HG03342 (cell line): ENCODE results near the gene TMEM218.

Source experiments
- ATAC-seq: cut with Tn5 transposase; IDR thresholded peaks from one replicate; pipeline ENCODE4 v1.9.1; 2021; ENCODE audit warnings: mild to moderate bottlenecking, moderate library complexity; ENCODE audit not compliant: unreplicated experiment

TMEM218 gene

DNA sequence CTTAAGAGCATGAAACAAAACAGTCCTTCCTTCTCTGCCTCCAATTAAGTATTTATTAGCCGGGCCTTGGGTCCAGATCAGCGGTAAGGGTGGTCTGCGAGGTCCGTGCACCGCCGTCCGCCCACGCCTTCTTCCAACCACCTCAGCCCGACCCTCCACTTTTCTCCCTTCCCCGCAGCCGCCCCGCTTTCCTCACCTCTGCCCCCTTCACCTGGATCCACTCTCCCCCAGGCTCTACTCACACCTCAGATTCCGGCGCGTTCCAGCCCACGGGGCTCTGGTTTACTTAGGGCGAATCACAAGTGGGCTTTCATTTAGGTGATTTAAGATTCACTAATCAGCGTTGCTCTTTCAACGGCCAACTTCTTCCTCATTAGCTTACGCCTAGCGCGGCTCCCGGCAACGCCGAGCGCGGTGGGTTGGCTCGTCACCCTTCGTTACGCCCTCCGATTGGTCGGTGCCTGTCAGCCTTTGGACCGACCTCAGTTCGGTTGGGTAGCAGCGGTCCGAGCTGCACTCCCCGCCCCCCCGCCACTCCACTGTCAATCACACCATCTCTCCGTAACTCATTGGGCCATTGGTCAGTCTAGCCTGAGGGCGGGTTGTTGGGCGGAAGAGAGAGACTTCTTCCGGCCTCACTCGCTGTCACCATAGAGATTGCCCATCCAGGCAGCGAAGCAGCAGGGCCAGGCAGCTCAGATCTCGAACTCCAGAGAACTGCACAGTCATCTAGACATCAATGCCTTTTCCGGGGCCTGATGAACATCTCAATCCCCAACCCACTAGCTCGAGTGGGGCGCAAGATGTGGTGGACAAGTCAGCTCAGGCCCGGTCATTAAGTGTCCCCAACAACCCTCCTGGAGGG, at the start of gene TMEM218:
Gene TMEM218, minus strand, starts transcription at position 284 of the 865 bp plus-strand sequence. CDS start 9,385 bp downstream, outside the sequence.
- ATAC-seq = peak; percentile 99

DNA sequence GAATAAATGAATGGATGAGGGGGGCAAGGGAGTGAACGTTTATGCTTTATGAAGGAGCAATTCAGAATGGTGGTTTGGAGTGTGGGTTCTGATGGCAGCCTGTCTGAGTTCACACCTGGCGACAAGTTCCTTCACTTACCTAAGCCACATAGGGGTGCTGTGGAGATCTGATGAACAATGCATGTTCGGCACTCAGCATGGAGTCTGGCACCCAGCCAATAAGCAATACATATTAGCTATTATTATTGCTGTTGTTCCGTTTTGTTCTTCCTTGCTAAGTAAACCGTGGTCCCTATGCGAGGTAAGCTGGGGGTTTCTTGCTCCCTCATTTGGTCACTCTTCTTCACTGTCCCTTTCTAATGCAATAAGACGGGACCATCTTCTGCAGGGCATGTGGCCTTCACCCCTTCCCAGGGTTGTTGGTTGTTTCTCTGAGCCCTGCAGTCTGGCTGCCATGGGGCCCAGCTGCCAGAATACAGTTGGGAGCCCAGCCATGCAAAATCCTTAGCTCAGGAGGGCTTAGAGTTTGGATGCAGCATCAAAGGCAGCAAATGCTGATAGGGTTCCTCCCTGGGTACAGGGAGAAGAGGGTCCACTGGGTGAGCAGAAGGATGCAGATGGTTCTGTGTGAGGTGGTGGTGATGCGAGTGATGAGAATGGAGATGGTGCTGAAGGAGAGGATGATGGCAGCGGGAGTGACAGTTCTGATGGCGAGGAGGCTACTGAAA, 46.7 kb upstream of the TMEM218 start:
- ATAC-seq = no peak

DNA sequence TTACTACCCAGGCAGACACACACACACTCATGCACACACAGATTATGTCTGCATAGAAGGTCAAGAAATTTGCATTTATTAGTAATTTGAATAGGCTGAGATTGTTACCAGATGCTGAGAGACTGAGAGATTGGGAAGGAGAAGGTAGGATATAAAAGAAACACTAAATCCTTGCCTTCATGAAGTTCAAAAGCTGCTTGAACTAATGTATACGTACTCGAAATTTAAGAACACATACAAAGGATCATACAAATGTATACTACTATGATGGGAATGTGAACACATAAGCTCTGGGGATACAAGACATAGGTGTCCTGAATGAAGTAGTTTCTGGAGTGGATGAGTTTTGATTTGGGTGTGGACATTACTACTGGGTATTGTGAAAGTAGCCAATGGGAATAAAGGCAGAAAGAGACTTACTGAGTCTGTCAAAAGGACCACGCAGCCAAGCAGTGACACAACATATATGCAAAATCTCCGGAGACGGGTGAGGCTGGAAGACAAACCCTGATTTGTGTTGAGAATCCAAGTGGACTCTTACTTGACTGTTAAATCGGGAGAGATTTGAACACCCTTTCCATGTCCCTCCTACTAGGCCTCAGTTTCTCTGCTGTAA, 45.8 kb upstream of the TMEM218 start:
- no peak for ATAC-seq

DNA sequence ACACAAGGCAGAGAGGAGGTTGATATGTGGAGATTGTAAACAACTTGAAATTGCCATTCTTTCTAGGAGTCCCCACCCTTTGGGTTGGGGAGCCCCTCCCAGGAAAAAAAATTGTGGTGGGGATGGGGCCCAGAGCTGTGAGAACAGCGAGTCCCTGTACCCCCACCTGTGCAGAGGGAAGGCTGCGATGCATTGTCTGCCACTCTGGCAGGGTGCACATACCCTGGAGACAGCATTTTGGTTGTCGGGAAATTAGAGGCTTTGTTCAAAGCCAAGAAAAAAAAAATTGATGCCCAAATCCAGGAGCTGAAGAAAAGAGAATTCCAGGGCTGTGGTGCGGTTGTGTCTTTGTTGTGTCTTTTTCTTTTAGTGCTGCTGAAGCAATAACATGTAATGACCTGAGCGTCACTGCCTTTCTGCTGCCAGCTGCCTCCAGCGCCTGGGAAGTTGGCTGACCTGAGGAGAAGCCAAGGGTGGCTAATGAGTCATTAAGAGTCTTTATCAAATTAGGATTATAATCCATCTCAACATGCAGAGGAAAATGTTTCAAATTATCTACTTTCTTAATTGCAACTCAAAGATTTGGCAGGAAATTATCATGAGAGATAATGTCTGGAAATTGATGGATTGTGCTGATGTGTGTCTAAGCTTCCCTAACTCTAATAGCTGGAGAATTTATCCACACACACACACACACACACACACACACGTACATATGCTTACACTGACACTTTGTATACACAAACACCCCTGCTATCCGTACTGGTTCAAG, 45.1 kb upstream of the TMEM218 start:
- ATAC-seq = no peak

DNA sequence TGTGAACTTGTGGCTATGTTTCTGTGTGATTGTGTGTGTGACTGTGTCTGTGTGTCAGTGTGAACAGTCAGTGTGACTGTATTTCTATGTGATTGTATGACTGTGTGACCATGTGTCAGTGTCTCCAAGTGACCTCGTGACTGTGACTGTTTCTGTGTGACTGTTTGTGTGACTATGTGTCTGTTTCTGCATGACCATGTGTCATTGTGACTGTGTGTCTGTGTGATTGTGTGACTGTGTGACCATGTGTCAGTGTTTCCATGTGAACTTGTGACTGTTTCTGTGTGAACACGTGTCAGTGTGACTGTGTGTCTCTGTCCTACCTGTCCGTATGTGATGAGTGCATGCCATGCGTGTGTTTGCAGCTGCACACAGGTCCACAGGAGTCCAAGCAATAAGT, 44.3 kb upstream of the TMEM218 start:
- no peak for ATAC-seq

DNA sequence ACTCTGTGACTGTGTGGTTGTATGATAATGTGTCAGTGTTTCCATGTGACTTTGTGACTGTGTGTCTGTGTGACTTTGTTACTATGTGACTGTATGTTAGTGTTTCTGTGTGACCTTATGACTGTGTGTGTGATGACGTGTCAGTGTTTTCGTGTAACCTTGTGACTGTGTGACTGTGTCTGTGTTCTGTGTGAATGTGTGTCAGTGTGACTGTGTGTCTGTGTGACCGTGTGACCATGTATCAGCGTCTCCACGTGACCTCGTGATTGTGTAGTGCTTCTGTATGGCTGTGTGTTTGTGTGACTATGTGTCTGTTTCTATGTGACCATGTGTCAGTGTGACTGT, 43.6 kb upstream of the TMEM218 start:
- ATAC-seq = no peak

DNA sequence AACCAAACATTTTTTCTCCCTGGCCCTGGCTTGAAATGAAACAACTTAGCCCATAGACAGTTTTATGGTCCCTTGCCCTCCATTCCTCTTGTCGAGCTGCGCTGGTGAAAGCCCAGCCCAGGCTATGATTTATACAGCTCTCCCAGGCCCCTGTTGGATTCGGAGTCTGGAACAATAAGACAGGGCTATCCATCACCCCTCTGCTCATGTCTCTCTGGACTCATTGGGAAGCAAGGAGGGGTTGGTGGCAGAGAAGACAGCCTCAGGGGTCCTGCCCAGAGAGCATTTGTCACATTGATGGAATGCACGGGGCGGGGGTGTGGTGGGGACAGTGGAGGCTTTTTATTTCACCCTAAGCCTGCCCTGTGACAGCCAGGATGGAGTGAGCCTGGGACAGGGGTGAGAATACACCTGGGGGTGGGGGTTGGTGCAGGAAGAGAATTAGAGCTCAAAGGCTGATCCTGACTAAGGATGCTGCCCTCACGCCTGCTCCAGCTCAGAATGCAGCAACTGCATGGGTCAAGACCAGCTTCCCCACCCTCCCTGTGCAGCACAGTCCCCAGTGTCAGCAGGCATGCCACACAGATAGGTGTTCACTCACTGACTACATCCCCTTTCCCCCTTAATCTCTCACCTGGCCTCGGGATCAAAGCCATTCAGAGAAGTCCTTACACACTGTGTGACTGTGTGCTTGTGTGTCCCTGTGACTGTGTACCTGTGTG, 43.1 kb upstream of the TMEM218 start:
- no peak for ATAC-seq

DNA sequence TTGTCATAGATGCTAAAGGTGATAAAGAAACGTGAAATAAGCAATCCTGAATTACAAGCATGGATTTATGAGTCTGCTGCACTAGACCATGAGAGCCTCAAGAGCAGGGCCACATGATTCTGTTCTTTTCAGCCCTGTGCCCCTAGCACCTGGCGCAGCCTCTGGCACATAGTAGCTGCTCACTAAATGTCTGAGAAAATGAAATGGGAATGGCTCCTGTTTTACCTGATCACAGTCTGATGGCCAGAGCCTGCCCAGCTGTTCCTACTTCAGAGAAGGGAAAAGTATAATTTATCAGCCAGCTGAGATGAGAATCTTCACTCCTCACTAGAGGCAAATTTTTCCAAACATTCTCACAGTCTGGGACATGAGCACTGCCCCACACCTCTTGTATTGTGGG, 42.4 kb upstream of the TMEM218 start:
- no peak for ATAC-seq

DNA sequence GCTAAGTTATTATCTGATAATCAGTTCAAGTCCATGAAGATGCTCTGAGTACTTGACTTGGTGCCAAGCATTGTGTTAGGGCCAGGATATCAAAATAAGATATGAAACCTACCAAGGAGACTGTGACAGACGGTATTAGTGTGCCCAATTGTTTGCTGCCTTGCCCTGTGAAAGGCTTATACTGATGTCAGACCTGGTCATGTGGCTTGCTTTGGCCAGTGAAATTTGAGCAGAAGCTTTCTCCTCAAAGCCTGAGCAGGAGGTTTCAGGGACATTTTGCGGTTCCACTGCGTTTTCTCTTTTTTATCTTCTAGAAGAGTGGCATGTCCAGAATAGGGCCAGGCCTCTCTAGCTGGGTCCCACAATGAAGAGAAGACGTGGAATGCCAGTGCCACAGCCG, 37.3 kb upstream of the TMEM218 start:
- no peak for ATAC-seq

DNA sequence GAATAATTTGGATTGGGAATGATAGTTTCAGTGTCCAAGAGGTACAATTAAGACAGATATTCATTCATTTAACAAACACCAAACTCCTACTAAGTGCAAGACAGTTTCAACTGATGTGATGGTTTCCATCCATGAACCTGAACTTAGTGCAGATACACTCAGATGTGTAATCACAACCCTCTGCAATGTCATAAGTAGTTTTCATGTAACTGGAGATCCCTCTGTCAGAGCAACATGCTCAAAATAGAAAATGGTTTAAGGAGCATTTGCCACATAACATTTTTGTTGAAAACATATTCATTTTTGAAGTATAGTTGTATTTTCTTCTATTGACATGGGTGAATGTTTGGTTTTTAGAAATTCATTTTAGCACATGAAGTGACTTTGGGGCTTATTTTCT, 36.6 kb upstream of the TMEM218 start:
- no peak for ATAC-seq

DNA sequence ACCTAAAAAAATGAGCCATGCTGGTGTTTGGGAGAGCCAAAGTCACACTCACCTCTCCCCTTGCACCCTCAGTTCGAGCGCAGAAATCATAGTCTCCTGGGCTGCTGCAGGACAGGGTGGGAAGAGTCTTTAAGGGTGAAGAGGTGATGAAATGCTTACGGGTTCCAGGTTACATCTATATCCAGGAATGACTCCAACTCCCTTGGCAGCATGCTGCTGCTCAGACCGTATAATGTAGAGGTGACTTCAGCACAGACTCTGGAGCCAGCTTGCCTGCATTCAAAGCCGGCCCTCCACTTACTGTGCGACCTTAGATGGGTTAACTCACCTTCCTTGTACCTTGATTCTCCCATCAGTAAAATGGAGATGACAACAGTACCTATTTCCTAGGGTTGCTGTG, 35.9 kb upstream of the TMEM218 start:
- no peak for ATAC-seq

DNA sequence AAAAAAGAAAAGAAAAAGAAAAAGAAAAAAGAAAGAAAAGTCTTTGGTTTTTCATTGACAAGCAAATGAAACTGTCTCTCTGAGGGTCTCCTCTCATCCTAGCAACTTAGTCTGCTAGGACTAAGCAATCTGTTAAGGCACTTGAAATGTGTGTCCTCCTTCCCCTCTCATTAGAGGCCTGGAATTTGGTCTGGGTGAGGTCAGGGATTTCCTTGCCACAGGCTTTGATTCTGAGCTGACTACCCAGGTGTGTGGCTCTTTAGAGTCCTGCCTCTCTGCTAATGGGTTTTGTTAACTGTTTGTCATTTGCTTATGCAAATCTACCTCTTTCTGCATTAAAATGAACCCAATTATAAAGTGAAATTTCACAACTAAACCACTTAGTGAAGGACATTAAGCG, 34.8 kb upstream of the TMEM218 start:
- ATAC-seq = no peak

DNA sequence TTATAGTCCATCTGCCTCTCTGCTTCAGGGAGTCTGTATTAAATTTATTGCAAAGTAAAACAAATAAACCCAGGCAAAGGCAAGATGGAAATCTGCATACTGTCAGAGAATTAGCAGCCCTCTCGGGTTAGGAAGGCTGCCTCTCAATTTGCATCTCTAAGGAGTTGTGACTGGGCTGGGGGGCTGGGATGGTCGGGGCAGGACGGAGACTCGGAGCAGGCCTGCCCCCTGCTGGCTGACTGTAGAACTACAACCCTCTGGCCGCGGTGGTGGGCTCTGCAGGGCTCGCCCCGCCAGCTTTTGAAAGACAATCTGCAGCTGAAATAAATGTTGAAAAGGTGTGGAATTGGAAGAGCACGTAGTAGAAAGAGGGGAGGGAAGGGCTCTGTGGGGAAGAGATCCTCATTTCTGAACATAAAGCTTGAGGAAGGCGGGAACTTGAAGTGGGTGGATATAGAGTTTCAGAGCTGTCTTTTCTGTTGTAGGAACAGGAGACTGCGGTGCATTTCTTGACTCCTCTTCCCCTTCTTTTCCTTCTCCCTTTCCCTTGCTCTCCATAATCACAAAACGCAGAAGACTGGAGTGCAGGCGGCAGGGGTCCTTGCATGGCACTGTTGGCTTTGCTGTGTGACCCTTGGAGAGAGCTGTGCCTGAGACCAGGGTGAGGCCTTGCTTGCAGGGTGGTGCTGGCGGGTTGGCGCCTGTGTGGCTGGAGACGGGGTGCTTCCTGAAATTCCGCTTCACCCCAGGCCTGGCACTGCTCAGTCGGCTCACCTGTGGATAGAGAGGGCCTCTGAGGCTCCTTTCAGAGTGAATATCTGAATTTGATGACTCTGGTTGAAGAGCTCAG, 30.5 kb upstream of the TMEM218 start:
- peak; percentile 74 for ATAC-seq

DNA sequence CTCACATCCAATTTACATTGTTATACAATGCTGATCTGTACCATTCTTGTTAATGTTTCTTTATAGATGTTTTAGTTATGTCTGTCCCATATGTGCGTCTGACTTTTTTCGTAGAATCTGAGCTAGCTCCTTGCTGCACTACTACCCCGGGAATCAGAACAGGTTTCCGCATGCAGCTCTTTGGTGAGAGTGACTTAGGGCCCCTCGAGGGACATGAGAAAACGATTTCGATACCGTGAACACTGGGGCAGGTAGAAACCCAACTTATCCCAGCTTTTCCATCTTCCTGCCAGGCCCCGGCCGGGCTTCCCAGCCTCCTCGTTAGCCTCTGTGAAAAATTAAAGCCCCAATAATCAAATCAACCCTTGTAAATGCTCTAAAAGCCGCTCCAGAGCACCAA, 29.8 kb upstream of the TMEM218 start:
- no peak for ATAC-seq

DNA sequence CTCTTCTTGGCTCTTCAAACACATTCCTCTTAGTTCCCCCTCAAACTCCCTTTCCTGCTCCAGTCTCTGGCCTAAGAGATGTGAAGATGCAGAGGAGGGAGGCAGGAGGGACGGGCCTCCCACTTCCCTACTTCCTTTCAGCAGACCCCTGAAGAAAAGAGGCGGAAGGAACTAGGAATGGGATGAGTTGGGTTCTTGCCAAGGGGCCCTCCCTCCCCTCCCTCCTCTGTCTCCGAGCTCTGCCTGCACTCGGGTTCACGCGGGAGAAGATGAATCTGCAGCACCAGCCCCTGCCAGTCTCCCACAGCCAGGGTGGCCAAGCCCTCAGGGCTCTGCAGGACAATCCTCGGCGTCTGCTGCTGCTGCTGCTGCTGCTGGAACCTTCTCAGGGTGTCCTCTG, 28.8 kb upstream of the TMEM218 start:
- ATAC-seq = no peak

DNA sequence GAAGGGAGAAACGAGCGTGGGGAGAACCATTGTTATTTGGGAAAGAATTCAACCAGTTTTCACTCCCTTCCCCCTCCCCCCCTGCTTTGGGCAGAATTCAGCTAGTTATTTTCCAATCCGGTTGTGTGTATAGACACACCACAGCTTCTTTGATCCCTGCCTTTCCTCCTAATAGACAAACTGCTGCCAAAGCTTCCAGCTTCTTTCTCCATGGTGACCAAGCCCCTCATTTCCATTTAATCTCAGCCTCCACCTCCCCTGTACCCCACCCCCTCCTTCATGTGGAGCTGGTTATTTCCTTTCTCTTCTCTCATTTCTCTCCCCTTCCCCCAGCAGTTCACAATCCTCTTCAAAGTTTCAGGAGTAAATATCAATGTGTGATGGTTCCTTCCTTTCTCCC, 28.4 kb upstream of the TMEM218 start:
- no peak for ATAC-seq

DNA sequence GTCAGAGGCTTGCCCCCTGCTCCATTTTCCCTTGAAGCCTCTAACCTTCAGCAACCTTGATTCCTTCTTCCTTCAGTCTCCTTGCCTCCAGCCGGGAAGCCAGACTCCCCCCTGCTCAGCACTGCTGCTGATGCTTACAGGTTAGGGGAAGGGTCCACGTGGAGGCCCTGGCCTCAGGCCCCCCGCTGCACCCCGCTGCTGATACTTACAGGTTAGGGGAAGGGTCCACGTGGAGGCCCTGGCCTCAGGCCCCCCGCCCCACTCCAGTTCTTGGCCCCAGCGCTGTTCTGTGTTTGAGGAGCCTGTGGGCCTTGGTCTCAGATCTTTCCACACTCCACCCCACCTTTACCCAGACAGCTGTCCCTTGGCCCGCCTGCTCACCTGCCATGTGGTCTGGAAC, 27.5 kb upstream of the TMEM218 start:
- ATAC-seq = no peak

DNA sequence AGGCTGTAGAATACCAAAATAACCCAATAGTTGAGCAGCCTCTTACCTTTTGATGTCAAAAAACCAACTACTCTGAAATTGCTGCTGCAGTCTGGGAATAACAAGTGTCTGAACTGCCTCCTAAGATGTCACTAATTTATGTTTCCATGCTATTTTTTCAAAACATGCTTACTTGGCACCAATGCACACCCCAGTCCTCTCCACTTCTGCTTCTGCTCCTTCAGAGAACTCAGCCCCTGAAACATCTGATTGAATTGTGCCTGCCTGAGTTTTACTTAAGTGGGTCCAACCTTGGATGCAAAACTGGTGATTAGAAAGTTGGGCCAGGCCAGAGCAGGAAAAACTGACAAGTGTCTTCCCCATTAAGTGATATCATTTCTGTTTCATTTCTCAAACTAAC, 24.6 kb upstream of the TMEM218 start:
- ATAC-seq = no peak

DNA sequence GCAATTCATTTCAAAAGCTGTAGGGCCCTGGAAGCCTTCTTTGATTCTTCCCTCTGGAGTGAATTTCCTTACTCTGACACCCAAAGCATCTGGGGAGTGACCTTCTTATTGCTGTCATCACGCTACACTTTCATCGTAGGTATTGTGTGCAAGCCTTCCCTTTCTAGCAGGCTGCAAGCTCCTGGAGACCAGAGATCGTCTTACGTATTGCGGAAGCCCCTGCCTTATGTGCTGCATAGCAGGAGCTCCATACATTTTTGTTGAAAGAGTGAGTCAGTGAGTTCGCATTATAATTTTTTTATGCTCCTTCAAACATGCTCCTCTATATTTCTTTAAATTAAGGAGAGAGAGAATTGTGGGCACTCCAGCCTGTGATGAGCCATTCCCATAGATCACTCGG, 21.2 kb upstream of the TMEM218 start:
- ATAC-seq = no peak

DNA sequence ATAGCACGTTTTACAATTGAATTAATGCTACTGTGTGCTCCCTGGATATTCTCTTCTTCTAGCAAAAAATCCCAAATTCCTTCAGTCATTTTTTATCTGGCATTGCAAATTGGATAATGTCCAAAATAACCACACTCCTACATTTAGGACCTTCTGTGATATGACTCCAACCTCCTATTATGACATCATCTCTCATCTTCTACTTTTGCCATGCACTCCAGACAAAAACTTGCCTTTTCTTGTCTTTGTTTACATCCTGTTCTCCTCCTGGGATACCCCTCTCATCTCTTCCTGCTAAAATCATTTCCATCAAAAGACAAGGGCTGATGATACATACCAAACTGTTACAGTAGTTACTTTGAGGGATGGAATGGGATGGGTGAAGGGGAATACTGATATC, 20.6 kb upstream of the TMEM218 start:
- ATAC-seq = no peak
